Measurements from ENCODE around the gene ZNF774. TPM values are rescaled to one million over a fixed set of nuclear protein-coding genes. Genes with fewer than 3 reads are reported as not detected.

The ZNF774 gene
- total RNA-seq (2022; extraction: Qiagen RNA extraction; ENCODE audit: low read depth) = 0.78 to 1.5 TPM (median 1.3 TPM) in 5 replicates

GRCh38 chr15:90352107-90352893 lies at the start of gene ZNF774:
ZNF774 (plus strand) TSS chr15:90352284; CDS start chr15:90354661, 2,377 bp downstream.

GRCh38 chr15:90387534-90388461 lies 35.7 kb downstream of the ZNF774 start, which contains the start of gene IQGAP1:
IQGAP1 (plus strand) TSS chr15:90388242; CDS start chr15:90388342, 100 bp downstream.

Other genes with a start within 250 kb of the ZNF774 start
- 39.5 to 49.6 TPM (median 43.2 TPM) in 5 replicates for gene IDH2, start 249.8 kb upstream of the ZNF774 start, total RNA-seq (2022; extraction: Qiagen RNA extraction; ENCODE audit: low read depth)
- gene SEMA4B, start 151.0 kb upstream of the ZNF774 start, total RNA-seq (2022; extraction: Qiagen RNA extraction; ENCODE audit: low read depth) = 108 to 162 TPM (median 133 TPM) in 5 replicates
- gene CIB1, start 118.3 kb upstream of the ZNF774 start, total RNA-seq (2022; extraction: Qiagen RNA extraction; ENCODE audit: low read depth) = 190 to 240 TPM (median 228 TPM) in 5 replicates
- gene GDPGP1, start 118.1 kb upstream of the ZNF774 start, total RNA-seq (2022; extraction: Qiagen RNA extraction; ENCODE audit: low read depth) = 4.4 to 6.5 TPM (median 5.5 TPM) in 5 replicates
- 0.27 to 0.61 TPM (median 0.39 TPM) in 4 of 5 replicates, not detected in the other for gene TTLL13, start 102.7 kb upstream of the ZNF774 start, total RNA-seq (2022; extraction: Qiagen RNA extraction; ENCODE audit: low read depth)
- gene NGRN, start 86.6 kb upstream of the ZNF774 start, total RNA-seq (2022; extraction: Qiagen RNA extraction; ENCODE audit: low read depth) = 101 to 117 TPM (median 117 TPM) in 5 replicates
- 117 to 198 TPM (median 130 TPM) in 5 replicates for gene IQGAP1, start 36.0 kb downstream of the ZNF774 start, total RNA-seq (2022; extraction: Qiagen RNA extraction; ENCODE audit: low read depth)
- gene CRTC3, start 177.6 kb downstream of the ZNF774 start, total RNA-seq (2022; extraction: Qiagen RNA extraction; ENCODE audit: low read depth) = 17.8 to 25.2 TPM (median 24.0 TPM) in 5 replicates